Raji (cell line): ENCODE measurements around the gene PRKCG.

Source experiments
- POLR2A ChIP-seq: IDR thresholded peaks from 2 replicates; pipeline ENCODE4 v1.6.1; 2011; ENCODE audit warnings: low read depth, low read length, control low read depth; ENCODE audit not compliant: insufficient read depth

PRKCG gene

GRCh38 chr19:53892981-53893325 is 11.0 kb downstream of the PRKCG start:
- TF ChIP-seq POLR2A: no peak

DNA sequence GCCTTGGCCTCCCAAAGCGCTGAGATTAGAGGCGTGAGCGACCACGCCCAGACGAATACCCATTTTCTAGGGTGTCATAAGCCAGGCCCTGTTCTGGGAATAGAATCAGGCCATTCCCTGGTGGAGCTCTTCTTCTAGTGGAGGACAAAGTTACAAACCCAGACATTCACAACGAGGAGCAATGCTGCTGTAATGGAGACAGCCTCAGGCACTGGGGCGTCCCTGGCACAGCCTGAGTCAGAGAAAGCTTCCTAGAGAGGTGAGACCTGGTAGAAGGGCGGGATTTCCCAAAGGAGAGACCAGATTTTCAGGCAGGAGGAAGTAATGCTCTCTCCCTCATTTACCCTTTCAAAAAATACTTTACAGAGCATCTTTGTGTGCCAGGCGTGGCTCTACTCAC is 12.7 kb downstream of the PRKCG start:
- no peak for TF ChIP-seq POLR2A

DNA sequence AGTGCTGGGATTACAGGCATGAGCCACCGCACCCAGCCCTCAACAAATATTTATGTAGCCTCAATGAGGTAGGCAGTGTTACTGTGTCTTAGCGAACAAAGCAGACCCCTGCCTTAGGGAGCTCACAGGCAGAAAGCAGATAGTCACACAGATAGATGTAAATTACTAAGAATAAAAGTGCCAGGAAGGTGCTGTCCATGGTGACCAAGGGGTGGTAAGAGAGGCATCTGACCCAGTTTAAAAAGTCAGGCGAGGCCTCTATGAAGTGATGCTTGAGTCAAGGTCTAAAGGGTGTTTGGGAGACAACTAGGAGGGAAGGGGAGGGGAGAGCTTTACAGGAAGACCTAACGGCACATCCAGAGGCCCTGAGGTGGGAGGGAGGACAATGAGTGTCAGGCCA is 14.7 kb downstream of the PRKCG start:
- TF ChIP-seq POLR2A: no peak

GRCh38 chr19:53897459-53897858 is 15.5 kb downstream of the PRKCG start:
- TF ChIP-seq POLR2A: no peak

GRCh38 chr19:53898166-53898565 is 16.2 kb downstream of the PRKCG start:
- no peak for TF ChIP-seq POLR2A

- TF ChIP-seq POLR2A: no peak
These were observed 16.8 kb downstream of the PRKCG start for GRCh38 chr19:53898636-53899341.

GRCh38 chr19:53900191-53900860 is 18.3 kb downstream of the PRKCG start:
- no peak for TF ChIP-seq POLR2A

GRCh38 chr19:53903055-53903680 is 21.2 kb downstream of the PRKCG start:
- no peak for TF ChIP-seq POLR2A

DNA sequence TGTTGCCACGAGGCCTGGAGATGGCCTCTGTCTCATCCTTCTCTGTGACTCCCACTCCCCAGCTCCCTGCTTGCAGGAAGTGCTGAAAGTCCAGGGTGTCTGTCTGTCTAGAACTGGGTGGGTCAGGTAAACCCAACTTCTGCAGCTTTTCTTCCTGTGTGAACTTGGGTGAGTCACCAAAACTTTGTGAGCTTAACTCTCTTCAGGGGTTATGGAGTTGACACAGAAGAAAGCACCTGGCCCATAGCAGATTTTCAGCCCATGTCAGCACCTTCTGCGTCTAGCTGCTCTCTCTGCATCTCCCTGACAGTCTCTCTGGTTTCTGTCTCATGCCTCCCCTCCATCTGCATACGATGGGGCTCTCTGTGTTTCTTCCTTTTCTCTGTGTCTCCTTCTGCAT is 22.9 kb downstream of the PRKCG start:
- no peak for TF ChIP-seq POLR2A

- no peak for TF ChIP-seq POLR2A
These were observed 23.8 kb downstream of the PRKCG start for GRCh38 chr19:53905787-53906186.

DNA sequence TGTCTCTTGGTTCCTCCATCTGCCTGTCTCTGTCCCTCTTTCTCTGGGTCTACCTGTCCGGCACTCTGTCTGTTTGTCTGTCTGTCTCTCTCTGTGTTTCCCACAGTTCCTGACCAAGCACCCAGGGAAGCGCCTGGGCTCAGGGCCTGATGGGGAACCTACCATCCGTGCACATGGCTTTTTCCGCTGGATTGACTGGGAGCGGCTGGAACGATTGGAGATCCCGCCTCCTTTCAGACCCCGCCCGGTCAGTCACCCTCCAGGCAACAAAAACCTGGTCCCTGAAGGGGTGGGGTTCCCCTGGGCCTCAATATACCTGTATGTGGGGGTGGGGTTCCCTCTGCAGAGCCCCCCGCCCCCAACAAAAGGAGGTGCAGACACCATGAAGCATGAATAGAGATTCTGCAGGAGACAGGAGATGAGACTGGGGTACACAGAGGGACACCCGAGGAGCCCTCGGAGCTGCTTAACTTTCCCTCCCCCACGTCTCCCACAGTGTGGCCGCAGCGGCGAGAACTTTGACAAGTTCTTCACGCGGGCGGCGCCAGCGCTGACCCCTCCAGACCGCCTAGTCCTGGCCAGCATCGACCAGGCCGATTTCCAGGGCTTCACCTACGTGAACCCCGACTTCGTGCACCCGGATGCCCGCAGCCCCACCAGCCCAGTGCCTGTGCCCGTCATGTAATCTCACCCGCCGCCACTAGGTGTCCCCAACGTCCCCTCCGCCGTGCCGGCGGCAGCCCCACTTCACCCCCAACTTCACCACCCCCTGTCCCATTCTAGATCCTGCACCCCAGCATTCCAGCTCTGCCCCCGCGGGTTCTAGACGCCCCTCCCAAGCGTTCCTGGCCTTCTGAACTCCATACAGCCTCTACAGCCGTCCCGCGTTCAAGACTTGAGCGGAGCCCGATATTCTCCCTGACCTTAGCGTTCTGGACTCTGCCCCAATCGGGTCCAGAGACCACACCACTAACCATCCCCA is 24.5 kb downstream of the PRKCG start:
- no peak for TF ChIP-seq POLR2A

GRCh38 chr19:53907193-53907581 is 25.2 kb downstream of the PRKCG start:
- TF ChIP-seq POLR2A: no peak

- TF ChIP-seq POLR2A: no peak
These were observed 25.7 kb downstream of the PRKCG start for GRCh38 chr19:53907690-53908089.

- TF ChIP-seq POLR2A: no peak
These were observed 26.3 kb downstream of the PRKCG start for GRCh38 chr19:53908106-53908934.
